ENCODE measurements around the gene DDX39B.
"Not testable (repeated sequence)": the region's sequence is repeated elsewhere in the genome, so short reads cannot be mapped to it uniquely, and the experiment has no call there.

Gene DDX39B

DNA sequence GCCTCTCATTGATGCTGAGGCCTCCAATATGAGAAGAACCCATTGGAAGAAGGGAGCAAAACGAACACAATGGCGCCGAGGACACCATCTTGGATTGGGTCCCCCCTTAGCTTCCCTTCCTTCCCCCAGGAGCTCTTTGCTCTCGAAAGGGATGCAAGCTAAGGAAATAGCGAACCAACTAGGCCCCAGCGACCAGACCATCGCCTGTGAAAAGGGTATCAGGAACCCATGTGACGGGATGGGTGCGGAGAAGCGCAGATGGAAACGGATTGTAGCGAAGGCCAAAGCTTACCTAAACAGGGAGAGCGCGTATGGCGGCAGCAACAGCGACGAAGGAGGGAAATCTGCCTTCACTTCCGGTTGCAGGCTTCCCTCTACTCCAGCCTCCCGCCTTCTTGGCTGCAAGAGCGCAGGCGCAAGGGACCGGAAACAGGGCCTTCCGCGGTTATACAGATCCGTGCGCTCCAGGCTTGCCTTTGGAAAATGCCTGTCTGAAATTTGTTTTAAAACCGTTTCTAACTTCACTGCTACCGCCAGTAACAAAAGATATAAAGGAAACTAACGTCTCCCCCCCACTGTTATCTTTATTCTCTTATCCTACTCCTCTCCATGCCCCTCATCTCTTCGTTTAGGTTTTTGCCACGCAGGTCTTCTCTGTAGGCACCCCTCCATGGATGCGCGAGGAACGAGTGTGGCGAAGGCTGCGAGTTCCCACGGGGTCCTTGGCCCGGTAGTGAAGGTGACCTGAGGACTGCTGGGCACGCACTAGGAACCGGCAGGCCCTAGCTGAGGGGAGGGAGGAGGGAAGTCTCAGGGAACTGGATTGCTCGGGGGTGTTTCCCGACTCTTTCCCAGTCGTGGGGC is at the start of gene DDX39B:
Gene DDX39B (minus strand): TSS at position 346 of the 864 bp plus-strand sequence. CDS start 1,471 bp downstream, outside the sequence.
- FAIRE-seq (peak; percentile 6), DNase-seq (ENCODE audit: insufficient read length, low spot score) (peak; percentile 81)
- peak; percentile 80 for TF ChIP-seq POLR2A (IDR thresholded peaks at IDR 0.05; ENCODE audit: low read depth, low read length)

DNA sequence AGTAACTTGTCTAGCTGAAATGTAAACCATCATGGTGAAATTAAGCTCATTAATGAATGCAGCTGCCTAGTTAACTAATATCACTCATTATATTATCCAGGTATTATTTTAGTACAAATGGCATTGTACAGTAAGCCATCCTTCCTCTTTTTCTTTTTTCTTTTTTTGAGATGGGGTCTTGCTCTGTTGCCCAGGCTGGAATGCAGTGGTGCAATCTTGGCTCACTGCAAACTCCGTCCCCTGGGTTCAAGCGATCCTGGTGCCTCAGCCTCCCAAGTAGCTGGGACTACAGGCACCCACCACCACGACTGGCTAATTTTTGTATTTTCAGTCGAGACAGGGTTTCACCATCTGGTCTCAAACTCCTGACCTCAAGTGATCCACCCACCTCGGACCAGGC is 48.9 kb upstream of the DDX39B start:
- not testable (repeated sequence) for FAIRE-seq; DNase-seq (ENCODE audit: insufficient read length, low spot score)

DNA sequence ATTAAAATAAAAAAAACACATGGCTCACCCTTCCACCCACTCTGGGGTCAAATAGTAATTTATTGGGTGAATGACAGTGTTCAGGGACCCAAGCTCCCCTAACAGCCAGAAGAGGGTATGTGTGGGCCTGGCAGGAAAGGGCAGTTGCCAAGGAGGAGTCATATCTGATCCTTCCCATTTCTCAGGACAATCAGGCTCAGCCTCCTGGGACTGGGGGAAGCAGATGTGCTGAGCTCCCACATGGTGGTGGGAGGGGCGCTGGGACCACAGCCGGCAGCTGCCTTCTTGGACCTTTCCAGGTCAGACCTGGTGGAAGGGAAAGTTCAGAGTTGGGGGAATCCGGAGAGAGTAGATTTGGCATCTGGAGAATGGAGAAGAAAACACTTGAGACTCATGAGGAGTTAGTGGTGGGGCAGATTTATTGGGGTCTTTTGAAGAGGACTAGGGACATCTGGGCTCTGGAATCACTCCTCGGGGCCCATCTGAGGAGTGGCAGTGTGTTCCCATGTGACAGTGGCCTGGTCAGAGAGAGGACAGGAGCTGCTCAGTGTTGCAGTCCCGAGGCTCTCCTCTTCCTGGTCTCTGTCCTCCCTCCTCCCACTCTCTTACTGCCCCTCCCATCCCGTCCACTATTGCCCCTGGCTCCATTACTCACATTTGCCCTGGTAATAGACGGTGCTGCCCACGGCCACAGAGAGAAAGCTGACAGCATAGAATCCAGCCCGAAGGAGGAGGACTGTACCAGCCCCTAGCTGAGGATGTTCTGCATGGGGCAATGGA is 47.3 kb upstream of the DDX39B start:
- DNase-seq (ENCODE audit: insufficient read length, low spot score) (no peak), FAIRE-seq (no peak)
- TF ChIP-seq POLR2A (IDR thresholded peaks at IDR 0.05; ENCODE audit: low read depth, low read length) = no peak

DNA sequence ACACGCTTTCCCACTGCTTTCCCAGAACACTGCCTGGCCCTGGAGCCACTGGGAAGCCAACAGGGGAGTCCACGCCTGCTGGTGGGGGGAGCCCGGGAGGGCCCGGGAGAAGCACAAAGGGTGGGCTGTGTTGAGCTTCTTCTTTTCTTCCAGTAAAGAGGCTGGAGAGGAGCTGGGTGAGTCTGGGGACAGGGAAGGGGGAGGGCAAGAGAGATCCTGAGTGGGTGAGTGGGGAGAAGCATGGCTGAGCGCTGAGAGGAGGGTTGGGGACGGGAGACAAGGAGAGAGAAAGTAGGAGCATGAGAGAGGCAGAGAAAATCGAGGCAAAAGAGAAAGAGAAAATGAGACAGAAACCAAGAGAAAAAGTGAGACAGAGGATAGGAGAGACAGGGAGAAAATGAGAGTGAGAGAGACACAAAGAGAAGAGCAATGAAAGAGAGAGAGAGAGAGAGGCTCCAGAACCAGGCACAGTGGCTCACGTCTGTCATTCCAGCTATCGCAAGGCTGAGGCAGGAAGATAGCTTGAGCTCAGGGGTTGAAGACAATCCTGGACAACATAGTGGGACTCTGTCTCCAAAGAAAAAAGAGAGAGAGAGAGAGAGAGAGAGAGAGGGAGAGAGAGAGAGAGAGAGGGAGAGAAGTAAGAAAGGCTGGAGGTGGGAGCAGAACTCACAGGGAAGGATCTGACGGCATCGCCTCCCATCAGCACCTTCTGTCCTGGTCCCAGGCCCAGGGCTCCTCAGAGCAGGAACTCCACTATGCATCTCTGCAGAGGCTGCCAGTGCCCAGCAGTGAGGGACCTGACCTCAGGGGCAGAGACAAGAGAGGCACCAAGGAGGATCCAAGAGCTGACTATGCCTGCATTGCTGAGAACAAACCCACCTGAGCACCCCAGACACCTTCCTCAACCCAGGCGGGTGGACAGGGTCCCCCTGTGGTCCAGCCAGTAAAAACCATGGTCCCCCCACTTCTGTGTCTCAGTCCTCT is 46.3 kb upstream of the DDX39B start:
- DNase-seq (ENCODE audit: insufficient read length, low spot score) (no peak), FAIRE-seq (no peak)
- TF ChIP-seq POLR2A (IDR thresholded peaks at IDR 0.05; ENCODE audit: low read depth, low read length) = no peak

DNA sequence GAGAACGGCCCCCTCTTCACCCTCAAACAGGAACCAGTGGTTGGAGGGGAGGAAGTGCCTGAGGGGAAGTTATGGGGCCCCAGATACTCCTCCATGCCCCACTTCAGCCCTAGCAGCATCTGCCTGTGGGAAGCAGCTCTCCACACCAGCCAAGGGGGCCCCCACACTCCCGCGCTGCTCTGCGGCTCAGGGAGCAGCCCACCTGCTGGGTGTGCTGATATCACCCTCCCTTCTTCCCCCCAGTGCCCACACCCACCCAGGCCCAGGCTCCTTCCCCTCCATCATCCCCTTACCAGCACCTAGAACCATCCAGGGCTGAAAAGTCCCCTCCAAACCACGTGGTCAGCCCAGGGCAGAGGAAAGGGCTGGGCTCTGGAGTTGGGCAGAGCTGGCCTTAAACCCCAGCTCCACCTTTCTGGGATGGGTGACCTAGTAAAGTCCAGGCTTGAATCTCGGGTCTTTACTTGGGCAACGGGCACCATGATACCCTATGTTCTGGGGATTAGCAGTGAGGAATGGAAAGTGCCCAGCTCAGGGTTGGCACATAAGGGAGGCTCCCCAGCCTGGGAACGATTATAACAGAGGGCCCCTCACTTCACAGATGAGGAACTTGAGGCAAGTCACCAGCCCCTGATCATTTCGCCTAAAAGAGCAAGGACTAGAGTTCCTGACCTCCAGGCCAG is 44.9 kb upstream of the DDX39B start:
- no peak for FAIRE-seq
- DNase-seq (ENCODE audit: insufficient read length, low spot score) = no peak

DNA sequence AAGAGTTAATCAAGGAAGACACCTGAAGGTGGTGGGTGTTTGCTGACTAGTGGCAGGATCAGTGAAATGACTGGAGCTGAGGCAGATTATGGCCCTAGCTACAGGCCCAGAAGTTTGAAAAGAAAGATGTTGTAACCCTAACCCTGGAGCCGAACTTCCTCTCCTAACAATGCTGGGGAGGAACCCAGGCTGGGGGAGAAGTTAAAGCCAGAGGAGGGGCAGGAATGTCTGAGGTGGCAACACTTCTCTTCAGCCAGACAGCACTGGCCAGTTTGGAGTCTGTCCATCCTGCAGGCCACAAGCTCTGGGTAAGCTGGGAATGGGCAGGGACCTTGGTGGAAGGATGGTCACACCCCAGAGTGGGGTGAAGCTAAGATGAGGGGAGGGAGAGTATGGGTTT is 44.2 kb upstream of the DDX39B start, which contains the start of gene LST1:
Gene LST1 (plus strand): TSS at position 270 of the 400 bp plus-strand sequence. CDS start 1,023 bp downstream, outside the sequence.
- no peak for DNase-seq (ENCODE audit: insufficient read length, low spot score)
- no peak for TF ChIP-seq POLR2A (IDR thresholded peaks at IDR 0.05; ENCODE audit: low read depth, low read length)
- no peak for FAIRE-seq

More for the DNA sequence above, 44.9 kb upstream of the DDX39B start:
- TF ChIP-seq POLR2A (IDR thresholded peaks at IDR 0.05; ENCODE audit: low read depth, low read length) = no peak

- no peak for TF ChIP-seq POLR2A (IDR thresholded peaks at IDR 0.05; ENCODE audit: low read depth, low read length)
- no peak for DNase-seq (ENCODE audit: insufficient read length, low spot score)
- no peak for FAIRE-seq
Measured at GRCh38 chr6:31585491-31585890, 43.7 kb upstream of the DDX39B start.

DNA sequence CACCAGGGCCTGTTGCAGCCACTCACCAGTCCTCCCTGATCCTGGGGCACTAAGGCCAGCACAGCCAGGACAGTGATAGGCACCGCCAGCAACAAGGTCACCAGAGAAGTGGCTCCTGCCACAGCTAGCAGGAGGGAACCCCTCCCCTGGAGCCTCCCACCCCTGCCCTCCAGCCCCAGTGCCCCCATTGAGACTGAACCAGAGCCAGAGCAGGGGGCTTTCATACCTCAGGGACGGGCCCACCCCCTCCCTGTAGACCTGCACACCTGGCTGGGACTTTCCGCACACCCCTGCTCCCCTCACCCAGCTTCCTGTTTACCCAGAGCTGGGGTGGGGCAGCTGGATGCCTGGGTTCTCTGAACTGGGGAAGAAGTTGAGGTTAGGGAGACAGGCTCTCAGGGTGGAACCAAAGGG is 40.4 kb upstream of the DDX39B start, which contains the start of gene LTB:
Gene LTB (minus strand): TSS at position 195 of the 414 bp plus-strand sequence. CDS start 7 bp downstream, at position 188.
- FAIRE-seq (no peak), DNase-seq (ENCODE audit: insufficient read length, low spot score) (no peak)
- TF ChIP-seq POLR2A (IDR thresholded peaks at IDR 0.05; ENCODE audit: low read depth, low read length) = no peak

DNA sequence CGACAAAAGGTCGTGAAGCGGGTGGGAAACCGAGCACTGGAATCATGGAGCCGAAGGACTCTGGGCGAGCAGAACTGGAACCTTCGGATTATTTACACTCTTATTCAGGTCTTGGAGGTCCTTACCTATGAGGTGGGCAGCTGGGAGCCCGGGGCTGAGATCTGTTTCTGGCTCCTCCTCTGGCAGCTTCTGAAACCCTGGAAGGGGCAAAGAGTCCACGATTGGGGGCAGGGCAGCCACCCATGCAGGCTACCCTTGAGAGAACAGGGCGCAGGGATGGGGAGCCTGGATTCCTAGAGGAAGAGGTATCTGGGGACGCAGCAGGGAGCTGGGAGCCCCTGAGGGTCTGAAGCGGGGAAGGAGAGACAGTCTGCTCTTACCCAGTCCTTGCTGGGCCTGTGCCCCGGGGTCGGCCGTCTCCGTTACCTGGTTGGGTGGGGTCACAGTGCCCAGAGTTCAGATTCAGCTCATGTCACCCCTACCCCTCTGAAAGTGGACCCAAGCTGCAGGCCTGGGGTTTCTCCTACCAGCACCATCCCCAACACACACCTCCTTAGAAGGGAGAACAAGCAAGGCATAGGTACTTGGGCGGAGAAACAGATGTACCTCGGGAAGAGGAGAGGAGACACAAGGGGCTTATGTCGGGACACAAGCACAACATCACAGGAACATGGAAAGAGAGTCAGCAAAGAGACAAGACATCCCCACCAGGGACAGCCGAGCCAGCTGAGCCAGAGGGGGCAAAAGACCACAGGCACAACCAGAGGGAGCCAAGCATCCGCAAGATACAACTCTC is 39.8 kb upstream of the DDX39B start:
- FAIRE-seq = no peak
- no peak for DNase-seq (ENCODE audit: insufficient read length, low spot score)
- TF ChIP-seq POLR2A (IDR thresholded peaks at IDR 0.05; ENCODE audit: low read depth, low read length) = no peak

DNA sequence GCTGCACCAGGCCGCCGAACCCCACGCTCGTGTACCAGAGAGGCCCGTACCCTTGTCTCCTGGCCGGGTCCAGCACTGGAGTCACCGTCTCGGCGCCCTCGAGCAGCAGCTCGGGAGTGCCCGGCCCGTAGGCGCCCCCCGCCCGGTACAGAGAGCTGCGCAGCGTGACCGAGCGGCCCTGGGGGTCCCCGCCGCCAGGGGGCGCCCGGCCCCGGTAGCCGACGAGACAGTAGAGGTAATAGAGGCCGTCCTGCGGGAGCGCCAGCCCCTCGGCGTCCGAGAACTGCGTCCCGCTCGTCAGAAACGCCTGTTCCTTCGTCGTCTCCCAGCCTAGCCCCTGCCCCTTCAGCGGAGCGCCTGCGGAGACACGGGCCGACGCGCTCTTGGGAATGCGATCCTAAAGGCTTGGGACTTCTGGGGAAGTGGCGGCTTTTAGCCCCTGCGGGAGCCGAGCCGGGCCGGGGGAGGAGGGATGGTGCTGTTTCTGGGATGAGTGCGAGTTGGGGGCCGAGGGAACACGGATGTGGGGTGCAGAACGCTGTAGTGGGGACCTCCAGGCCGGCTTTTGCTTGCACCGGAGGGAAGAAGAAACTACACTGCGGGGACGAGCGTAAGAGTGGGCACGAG is 39.1 kb upstream of the DDX39B start:
- FAIRE-seq (no peak), DNase-seq (ENCODE audit: insufficient read length, low spot score) (peak; percentile 59)
- peak; percentile 44; the same call in 1 of the 2 replicates for TF ChIP-seq POLR2A (IDR thresholded peaks at IDR 0.05; ENCODE audit: low read depth, low read length)

DNA sequence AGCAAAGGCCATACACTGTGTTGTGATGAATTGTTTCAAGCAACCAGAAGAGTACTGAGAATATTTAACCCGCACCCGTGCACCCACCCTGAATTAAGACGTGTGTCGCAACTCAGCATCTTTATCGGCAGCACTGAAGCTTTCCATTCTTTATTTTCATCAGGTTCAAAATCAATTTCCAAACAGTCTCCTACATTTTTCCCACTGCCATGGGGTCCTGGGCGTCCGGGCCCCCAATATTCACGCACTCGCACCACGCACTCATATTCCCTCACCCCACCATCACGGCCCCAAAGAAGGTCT is 38.6 kb upstream of the DDX39B start:
- FAIRE-seq (no peak), DNase-seq (ENCODE audit: insufficient read length, low spot score) (no peak)
- no peak for TF ChIP-seq POLR2A (IDR thresholded peaks at IDR 0.05; ENCODE audit: low read depth, low read length)
